ENCODE measurements around the gene SIRPG. TPM values are rescaled to one million over a fixed set of nuclear protein-coding genes. Genes with fewer than 3 reads are reported as not detected.
A peak's percentile ranks its signal among the peaks of the same experiment; 100 is the strongest.

Gene SIRPG
- total and polyA plus RNA-seq, 8 donors, result 0.15 to 0.58 (median 0.34) TPM; not detected in 1

DNA sequence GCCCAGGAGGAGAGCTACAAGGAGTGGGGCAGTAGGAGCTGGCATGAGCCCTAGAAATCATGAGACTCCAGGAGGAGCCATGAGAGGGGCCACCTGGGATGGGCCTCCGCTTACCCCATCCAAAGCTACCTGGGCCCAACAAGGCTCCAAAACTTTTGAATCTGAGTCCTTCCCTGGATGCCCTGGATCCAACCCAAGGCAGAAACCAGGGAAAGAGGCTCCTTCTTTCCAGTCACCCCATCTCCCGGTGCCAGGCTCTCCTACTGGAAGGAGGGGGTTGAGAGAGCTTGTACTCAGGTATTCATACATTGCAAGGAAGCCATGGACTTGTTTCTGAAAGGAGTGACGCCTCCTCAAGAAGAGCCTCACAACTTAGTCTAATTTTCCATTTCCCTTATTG, 7.8 kb upstream of the SIRPG start:
- Histone ChIP-seq H3K27me3 (peaks cover 0 to 15% of the 10 kb centered on the region in 2 donors), H3K27ac (no peak overlapping the region), H3K4me1 (peaks cover 0 to 23% of the 10 kb centered on the region in 2 donors), H3K9me3 (no peaks in the 10 kb centered on the region), H3K36me3 (no peaks in the 10 kb centered on the region), H3K4me3 (no peak overlapping the region)
- no peak for DNase-seq
- ATAC-seq, result no peak
- TF ChIP-seq, protein P1, sequence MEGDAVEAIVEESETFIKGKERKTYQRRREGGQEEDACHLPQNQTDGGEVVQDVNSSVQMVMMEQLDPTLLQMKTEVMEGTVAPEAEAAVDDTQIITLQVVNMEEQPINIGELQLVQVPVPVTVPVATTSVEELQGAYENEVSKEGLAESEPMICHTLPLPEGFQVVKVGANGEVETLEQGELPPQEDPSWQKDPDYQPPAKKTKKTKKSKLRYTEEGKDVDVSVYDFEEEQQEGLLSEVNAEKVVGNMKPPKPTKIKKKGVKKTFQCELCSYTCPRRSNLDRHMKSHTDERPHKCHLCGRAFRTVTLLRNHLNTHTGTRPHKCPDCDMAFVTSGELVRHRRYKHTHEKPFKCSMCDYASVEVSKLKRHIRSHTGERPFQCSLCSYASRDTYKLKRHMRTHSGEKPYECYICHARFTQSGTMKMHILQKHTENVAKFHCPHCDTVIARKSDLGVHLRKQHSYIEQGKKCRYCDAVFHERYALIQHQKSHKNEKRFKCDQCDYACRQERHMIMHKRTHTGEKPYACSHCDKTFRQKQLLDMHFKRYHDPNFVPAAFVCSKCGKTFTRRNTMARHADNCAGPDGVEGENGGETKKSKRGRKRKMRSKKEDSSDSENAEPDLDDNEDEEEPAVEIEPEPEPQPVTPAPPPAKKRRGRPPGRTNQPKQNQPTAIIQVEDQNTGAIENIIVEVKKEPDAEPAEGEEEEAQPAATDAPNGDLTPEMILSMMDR (IDR thresholded peaks at IDR 0.05), result no peak
- intact Hi-C loops (cut with DNase I), result no loop called here

GRCh38 chr20:1664911-1665310, 7.3 kb upstream of the SIRPG start:
- peaks cover 0 to 16% of the 10 kb centered on the region in 2 donors for H3K27me3 ChIP-seq
- no peaks in the 10 kb centered on the region for H3K36me3 ChIP-seq
- H3K4me1 ChIP-seq, result peaks cover 0 to 23% of the 10 kb centered on the region in 2 donors
- no peak overlapping the region for H3K4me3 ChIP-seq
- intact Hi-C loops (cut with DNase I), result no loop called here
- TF ChIP-seq, protein P1 (IDR thresholded peaks at IDR 0.05), result no peak
- no peak overlapping the region for H3K27ac ChIP-seq
- DNase-seq, result no peak
- H3K9me3 ChIP-seq, result no peaks in the 10 kb centered on the region
- no peak for ATAC-seq

DNA sequence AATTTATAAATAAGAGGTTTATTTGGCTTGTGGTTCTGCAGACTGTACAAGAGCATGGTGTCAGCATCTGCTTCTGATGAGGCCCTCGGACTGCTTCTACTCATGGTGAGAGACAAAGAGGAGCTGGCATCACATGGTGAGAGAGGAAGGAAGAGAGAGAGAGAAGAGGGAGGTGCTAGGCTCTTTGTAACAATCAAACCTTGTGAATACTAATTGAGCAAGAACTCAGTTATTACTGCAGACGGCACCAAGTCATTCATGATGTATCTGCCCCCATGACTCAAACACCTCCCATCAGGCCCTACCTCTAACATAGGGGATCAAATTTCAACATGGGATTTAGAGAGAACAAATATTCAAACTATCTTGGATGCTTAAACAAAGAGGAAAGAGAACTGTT, 6.3 kb upstream of the SIRPG start:
- Histone ChIP-seq H3K27me3 (peaks cover 0 to 12% of the 10 kb centered on the region in 2 donors), H3K4me3 (no peak overlapping the region), H3K27ac (no peak overlapping the region), H3K4me1 (peaks cover 0 to 23% of the 10 kb centered on the region in 2 donors), H3K9me3 (no peaks in the 10 kb centered on the region), H3K36me3 (no peaks in the 10 kb centered on the region)
- intact Hi-C loops (cut with DNase I), result no loop called here
- TF ChIP-seq, protein P1 (IDR thresholded peaks at IDR 0.05), result no peak
- no peak for DNase-seq
- no peak for ATAC-seq

DNA sequence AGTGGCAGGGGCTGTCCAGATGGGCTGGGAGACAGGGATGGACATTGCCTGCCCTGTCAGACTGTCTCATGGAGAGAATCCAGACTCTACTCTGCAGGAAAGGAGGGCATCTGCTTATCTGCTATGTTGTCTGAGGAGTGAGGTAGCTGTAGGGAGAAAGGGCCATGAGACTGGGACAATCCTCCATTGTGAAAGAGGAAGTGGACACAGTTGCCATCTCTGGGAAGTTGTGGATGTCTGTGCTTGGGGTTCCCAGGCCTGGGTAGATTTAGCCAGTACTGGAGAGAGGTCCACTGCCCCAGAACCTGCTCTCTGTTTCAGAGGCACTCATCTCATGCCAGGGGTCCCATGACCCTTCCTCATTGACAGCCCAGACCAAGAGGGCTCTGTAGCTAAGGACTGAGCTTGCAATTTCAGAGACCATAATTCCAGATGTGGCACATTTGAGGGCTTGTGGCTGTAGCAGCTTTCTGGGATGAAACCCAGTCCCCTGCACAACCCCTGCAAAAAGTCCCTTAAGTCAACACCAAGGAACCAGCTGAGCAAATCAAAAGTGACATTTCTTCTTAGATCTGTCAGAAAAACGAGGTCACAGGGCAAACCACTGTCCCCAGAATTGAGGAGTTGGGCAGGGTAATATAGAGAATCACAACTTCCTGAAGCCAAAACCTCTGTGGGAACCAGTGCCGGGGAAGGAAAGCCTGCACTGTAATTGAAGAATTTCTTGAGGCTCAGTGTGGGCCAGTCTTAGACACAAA, 4.1 kb upstream of the SIRPG start:
- H3K4me1 ChIP-seq, result peaks cover 0 to 23% of the 10 kb centered on the region in 2 donors
- peaks cover 0 to 27% of the 10 kb centered on the region in 2 donors for H3K27me3 ChIP-seq
- H3K36me3 ChIP-seq, result no peaks in the 10 kb centered on the region
- H3K27ac ChIP-seq, result no peak overlapping the region
- intact Hi-C loops (cut with DNase I), result no loop called here
- ATAC-seq (peak; percentile 23), DNase-seq (no peak)
- no peaks in the 10 kb centered on the region for H3K9me3 ChIP-seq
- TF ChIP-seq, protein P1 (IDR thresholded peaks at IDR 0.05), result no peak
- H3K4me3 ChIP-seq, result no peak overlapping the region

DNA sequence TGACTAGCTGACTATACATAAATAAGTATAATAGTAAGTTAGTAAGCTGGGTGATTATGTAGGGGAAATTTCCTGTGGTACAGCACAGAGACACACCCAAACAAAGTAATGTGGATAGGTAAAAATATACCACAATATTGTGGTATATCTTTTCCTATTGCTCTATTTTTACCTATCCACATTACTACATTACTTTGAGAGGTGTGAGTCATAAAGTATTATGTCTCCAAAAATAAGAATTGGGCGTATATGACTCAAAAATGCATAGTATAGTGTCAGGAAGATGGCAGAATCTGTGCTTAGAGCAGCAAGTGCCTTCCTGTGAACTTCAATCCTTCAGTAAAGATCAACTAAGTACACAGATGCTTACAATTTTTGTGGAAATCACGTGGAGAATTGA, 2.7 kb upstream of the SIRPG start:
- DNase-seq (no peak), ATAC-seq (no peak)
- Histone ChIP-seq H3K9me3 (no peaks in the 10 kb centered on the region), H3K4me3 (no peak overlapping the region), H3K27ac (no peak overlapping the region), H3K36me3 (no peaks in the 10 kb centered on the region), H3K4me1 (peaks cover 0 to 23% of the 10 kb centered on the region in 2 donors), H3K27me3 (peaks cover 0 to 27% of the 10 kb centered on the region in 2 donors)
- intact Hi-C loops (cut with DNase I), result no loop called here
- TF ChIP-seq, protein P1 (IDR thresholded peaks at IDR 0.05), result no peak
